GM12878 (cell line): ENCODE results near the gene KCNJ12.

ENCODE experiments used
- BHLHE40 ChIP-seq, 2 experiments: fragments of 450-650 bp in 1 of 2; IDR thresholded peaks; 2 replicates each; pipeline ENCODE4 v1.6.1; 2011 to 2017; ENCODE audit warnings: low read depth in 2 of 2, borderline replicate concordance in 1 of 2, improper control_type of control experiment in 1 of 2, low read length in 1 of 2, mild to moderate bottlenecking in 1 of 2
- HDAC2 ChIP-seq: fragments of 200-600 bp; sonication (generic); IDR thresholded peaks from 2 replicates; pipeline ENCODE4 v1.6.1; 2017
- SIN3A ChIP-seq: IDR thresholded peaks from 2 replicates; pipeline ENCODE4 v1.6.1; 2012; ENCODE audit warnings: low read depth, low read length, improper control_type of control experiment
- TF ChIP-seq, protein P1 (sequence below), 3 experiments: IDR thresholded peaks in 2 of 3; conservative IDR thresholded peaks in 1 of 3; 2 replicates each; pipeline ENCODE4 v1.5.1; 2011; ENCODE audit warnings: low read depth in 3 of 3, low read length in 3 of 3, mild to moderate bottlenecking in 3 of 3, control low read depth in 2 of 3, moderate library complexity in 2 of 3, inconsistent platforms in 1 of 3, mixed read lengths in 1 of 3; ENCODE audit not compliant: control insufficient read depth in 2 of 3, insufficient read depth in 1 of 3; ENCODE audit errors: extremely low read depth in 1 of 3
- TF ChIP-seq, protein P2 (sequence below): IDR thresholded peaks from 2 replicates; pipeline ENCODE4 v1.6.1; 2012; ENCODE audit warnings: low read depth, low read length, improper control_type of control experiment

GRCh38 chr17:21354796-21355385, 21.3 kb upstream of the KCNJ12 start:
- TF ChIP-seq, protein P1, sequence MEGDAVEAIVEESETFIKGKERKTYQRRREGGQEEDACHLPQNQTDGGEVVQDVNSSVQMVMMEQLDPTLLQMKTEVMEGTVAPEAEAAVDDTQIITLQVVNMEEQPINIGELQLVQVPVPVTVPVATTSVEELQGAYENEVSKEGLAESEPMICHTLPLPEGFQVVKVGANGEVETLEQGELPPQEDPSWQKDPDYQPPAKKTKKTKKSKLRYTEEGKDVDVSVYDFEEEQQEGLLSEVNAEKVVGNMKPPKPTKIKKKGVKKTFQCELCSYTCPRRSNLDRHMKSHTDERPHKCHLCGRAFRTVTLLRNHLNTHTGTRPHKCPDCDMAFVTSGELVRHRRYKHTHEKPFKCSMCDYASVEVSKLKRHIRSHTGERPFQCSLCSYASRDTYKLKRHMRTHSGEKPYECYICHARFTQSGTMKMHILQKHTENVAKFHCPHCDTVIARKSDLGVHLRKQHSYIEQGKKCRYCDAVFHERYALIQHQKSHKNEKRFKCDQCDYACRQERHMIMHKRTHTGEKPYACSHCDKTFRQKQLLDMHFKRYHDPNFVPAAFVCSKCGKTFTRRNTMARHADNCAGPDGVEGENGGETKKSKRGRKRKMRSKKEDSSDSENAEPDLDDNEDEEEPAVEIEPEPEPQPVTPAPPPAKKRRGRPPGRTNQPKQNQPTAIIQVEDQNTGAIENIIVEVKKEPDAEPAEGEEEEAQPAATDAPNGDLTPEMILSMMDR (IDR thresholded peaks at IDR 0.05 in 2 of 3, conservative IDR thresholded peaks at IDR 0.05 in 1 of 3; ENCODE audit: control insufficient read depth in 2 of 3, extremely low read depth in 1 of 3, insufficient read depth in 1 of 3, low read depth in 3 of 3, low read length in 3 of 3) = no peak
- TF ChIP-seq SIN3A = no peak
- TF ChIP-seq BHLHE40 (IDR thresholded peaks at IDR 0.05; ENCODE audit: borderline replicate concordance in 1 of 2, low read depth in 2 of 2, low read length in 1 of 2) = no peak
- no peak for TF ChIP-seq HDAC2
- TF ChIP-seq, protein P2, sequence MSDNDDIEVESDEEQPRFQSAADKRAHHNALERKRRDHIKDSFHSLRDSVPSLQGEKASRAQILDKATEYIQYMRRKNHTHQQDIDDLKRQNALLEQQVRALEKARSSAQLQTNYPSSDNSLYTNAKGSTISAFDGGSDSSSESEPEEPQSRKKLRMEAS = no peak
